ENCODE measurements around the gene FAHD1.

DNA sequence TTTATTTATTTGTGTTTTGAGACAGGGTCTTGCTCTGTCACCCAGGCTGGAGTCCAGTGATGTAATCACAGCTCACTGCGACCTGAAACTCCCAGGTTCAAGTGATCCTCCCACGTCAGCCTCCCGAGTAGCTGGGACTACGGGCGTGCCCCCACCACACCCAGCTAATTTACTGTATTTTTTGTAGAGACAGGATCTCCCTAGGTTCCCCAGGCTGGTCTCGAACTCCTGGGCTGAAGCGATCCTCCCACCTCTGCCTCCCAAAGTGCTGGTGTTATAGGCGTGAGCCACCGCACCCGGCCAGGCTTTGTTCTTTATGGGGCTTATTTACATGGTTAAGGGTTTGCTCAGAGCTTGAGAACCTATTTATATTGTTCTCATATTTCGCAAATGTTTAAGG is 50.8 kb downstream of the FAHD1 start:
- TF ChIP-seq, protein P1, sequence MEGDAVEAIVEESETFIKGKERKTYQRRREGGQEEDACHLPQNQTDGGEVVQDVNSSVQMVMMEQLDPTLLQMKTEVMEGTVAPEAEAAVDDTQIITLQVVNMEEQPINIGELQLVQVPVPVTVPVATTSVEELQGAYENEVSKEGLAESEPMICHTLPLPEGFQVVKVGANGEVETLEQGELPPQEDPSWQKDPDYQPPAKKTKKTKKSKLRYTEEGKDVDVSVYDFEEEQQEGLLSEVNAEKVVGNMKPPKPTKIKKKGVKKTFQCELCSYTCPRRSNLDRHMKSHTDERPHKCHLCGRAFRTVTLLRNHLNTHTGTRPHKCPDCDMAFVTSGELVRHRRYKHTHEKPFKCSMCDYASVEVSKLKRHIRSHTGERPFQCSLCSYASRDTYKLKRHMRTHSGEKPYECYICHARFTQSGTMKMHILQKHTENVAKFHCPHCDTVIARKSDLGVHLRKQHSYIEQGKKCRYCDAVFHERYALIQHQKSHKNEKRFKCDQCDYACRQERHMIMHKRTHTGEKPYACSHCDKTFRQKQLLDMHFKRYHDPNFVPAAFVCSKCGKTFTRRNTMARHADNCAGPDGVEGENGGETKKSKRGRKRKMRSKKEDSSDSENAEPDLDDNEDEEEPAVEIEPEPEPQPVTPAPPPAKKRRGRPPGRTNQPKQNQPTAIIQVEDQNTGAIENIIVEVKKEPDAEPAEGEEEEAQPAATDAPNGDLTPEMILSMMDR (IDR thresholded peaks at IDR 0.05) = no peak
- no peak for TF ChIP-seq POLR2A (IDR thresholded peaks at IDR 0.05)
